ENCODE data around the gene KSR2. TPM values are rescaled to one million over a fixed set of nuclear protein-coding genes. Genes with fewer than 3 reads are reported as not detected.

KSR2 gene
- total RNA-seq, 1 experiment from 2014 or later: 1.3 TPM

GRCh38 chr12:117854339-117855012, 114.3 kb downstream of the KSR2 start:
- Histone ChIP-seq H4K8ac (replicated peaks; ENCODE audit: insufficient read length, low read depth, low read length) (no peak overlapping the region), H3K27me3 (ENCODE audit: insufficient read depth, low read length) (no peaks in the 10 kb centered on the region), H4K20me1 (ENCODE audit: control insufficient read depth, insufficient read depth, insufficient read length) (no peaks in the 10 kb centered on the region), H2BK15ac (ENCODE audit: low read depth, low read length) (no peak overlapping the region), H4K91ac (ENCODE audit: insufficient read length, low read depth, low read length) (no peak overlapping the region), H3K27ac (ENCODE audit: insufficient read length, low read depth, low read length) (no peak overlapping the region), H3T11ph (ENCODE audit: low read length) (no peak overlapping the region), H2BK5ac (ENCODE audit: insufficient read length, low read length) (no peak overlapping the region), H3K79me1 (ENCODE audit: insufficient read depth, low read depth, low read length, poor library complexity, severe bottlenecking) (no peaks in the 10 kb centered on the region), H3K9me3 (ENCODE audit: control insufficient read depth, low read depth, low read length) (no peaks in the 10 kb centered on the region), H3K23ac (ENCODE audit: insufficient read length, low read depth, low read length) (no peak overlapping the region), H3K23me2 (ENCODE audit: insufficient read length, low read depth, low read length, poor library complexity, severe bottlenecking) (no peaks in the 10 kb centered on the region), H2BK20ac (ENCODE audit: low read depth, low read length, poor library complexity, severe bottlenecking) (no peak overlapping the region), H3K14ac (ENCODE audit: insufficient read depth, low read length) (no peak overlapping the region), H2AK5ac (ENCODE audit: insufficient read length, low read length) (no peak overlapping the region), H4K5ac (ENCODE audit: insufficient read length, low read depth, low read length) (no peak overlapping the region), H3K18ac (ENCODE audit: insufficient read length, low read depth, low read length) (no peak overlapping the region), H3K79me2 (ENCODE audit: insufficient read depth, low read length) (no peaks in the 10 kb centered on the region), H2BK12ac (ENCODE audit: insufficient read length, low read depth, low read length) (no peak overlapping the region), H3K4me1 (ENCODE audit: insufficient read depth, low read length) (no peaks in the 10 kb centered on the region), H2AFZ (ENCODE audit: low read length) (no peak overlapping the region), H3K56ac (ENCODE audit: insufficient read length, low read depth, low read length) (no peak overlapping the region), H3K4ac (ENCODE audit: low read depth, low read length) (no peak overlapping the region), H2BK120ac (ENCODE audit: low read depth, low read length, poor library complexity, severe bottlenecking) (no peak overlapping the region), H3K4me2 (ENCODE audit: insufficient read depth, insufficient read length, low read length) (no peak overlapping the region), H3K9ac (ENCODE audit: extremely low read depth, insufficient read length, low read length) (no peak overlapping the region)
- Mint-ChIP-seq H3K36me3 (ENCODE audit: insufficient read depth in 1 of 3, low read depth in 3 of 3) (no peaks in the 10 kb centered on the region), H3K9me3 (no peaks in the 10 kb centered on the region), H3K4me3 (no peak overlapping the region), H3K4me1 (peaks cover 3 to 4% of the 10 kb centered on the region in 2 experiments; a peak in 3 of 4 replicates), H3K27me3 (ENCODE audit: low read depth) (no peaks in the 10 kb centered on the region; the same call in 1 of the 2 replicates), H3K27ac (no peak overlapping the region)
- WGBS (ENCODE audit: extremely low coverage, insufficient read length, low lambda C conversion rate): no CpG with 5 or more reads among the region's 6 CpGs
- peak; percentile 91 for DNase-seq
- TF ChIP-seq, protein P1, sequence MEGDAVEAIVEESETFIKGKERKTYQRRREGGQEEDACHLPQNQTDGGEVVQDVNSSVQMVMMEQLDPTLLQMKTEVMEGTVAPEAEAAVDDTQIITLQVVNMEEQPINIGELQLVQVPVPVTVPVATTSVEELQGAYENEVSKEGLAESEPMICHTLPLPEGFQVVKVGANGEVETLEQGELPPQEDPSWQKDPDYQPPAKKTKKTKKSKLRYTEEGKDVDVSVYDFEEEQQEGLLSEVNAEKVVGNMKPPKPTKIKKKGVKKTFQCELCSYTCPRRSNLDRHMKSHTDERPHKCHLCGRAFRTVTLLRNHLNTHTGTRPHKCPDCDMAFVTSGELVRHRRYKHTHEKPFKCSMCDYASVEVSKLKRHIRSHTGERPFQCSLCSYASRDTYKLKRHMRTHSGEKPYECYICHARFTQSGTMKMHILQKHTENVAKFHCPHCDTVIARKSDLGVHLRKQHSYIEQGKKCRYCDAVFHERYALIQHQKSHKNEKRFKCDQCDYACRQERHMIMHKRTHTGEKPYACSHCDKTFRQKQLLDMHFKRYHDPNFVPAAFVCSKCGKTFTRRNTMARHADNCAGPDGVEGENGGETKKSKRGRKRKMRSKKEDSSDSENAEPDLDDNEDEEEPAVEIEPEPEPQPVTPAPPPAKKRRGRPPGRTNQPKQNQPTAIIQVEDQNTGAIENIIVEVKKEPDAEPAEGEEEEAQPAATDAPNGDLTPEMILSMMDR (conservative IDR thresholded peaks at IDR 0.05): peak; percentile 89

Measured in H9 (cell line).